ENCODE measurements around the gene DEFB125. TPM values are rescaled to one million over a fixed set of nuclear protein-coding genes. Genes with fewer than 3 reads are reported as not detected.

Gene DEFB125
- total and polyA plus RNA-seq, 2 donors (not counting 1 experiment from before 2014, with no cell fraction given), result not detected

GRCh38 chr20:90651-91050 lies 3.2 kb downstream of the DEFB125 start:
- Histone ChIP-seq H3K27ac (ENCODE audit: low read length in 2 of 2) (no peak overlapping the region), H3K9ac (ENCODE audit: low read length) (no peak overlapping the region), H3K4me2 (replicated peaks; ENCODE audit: low read depth, low read length, poor library complexity, severe bottlenecking) (no peak overlapping the region), H2AFZ (ENCODE audit: insufficient read depth, low read depth, low read length, poor library complexity, severe bottlenecking) (no peak overlapping the region), H3K79me2 (ENCODE audit: control insufficient read depth, insufficient read depth, low read length) (no peaks in the 10 kb centered on the region), H3K4me3 (ENCODE audit: control extremely low read depth in 1 of 5, extremely low read depth in 1 of 5, insufficient read depth in 1 of 5, low read depth in 2 of 5, low read length in 4 of 5) (no peak overlapping the region), H3K9me3 (ENCODE audit: control extremely low read depth in 1 of 3, control insufficient read depth in 2 of 3, insufficient read depth in 1 of 3, low read length in 2 of 3) (peaks cover 3 to 4% (median 3%) of the 10 kb centered on the region in 3 donors), H4K20me1 (ENCODE audit: control insufficient read depth, insufficient read depth, low read length, poor library complexity, severe bottlenecking) (no peaks in the 10 kb centered on the region), H3K4me1 (ENCODE audit: control insufficient read depth in 2 of 2, insufficient read depth in 2 of 2, low read length in 2 of 2) (no peaks in the 10 kb centered on the region), H3K27me3 (replicated peaks in 1 of 4; ENCODE audit: control extremely low read depth in 1 of 4, control insufficient read depth in 3 of 4, insufficient read depth in 4 of 4, low read length in 3 of 4) (peaks cover 0 to 12% (median 3%) of the 10 kb centered on the region in 4 experiments), H3K36me3 (replicated peaks in 1 of 2; ENCODE audit: control extremely low read depth in 1 of 2, control insufficient read depth in 1 of 2, extremely low read depth in 1 of 2, insufficient read depth in 2 of 2, low read length in 1 of 2) (no peaks in the 10 kb centered on the region)
- TF ChIP-seq EZH2 (IDR thresholded peaks at IDR 0.05; ENCODE audit: borderline replicate concordance, insufficient read depth, low read depth, low read length, poor library complexity, severe bottlenecking), result no peak
- peaks cover 3% of the 10 kb centered on the region for H3K9me3 Mint-ChIP-seq (ENCODE audit: insufficient read depth)
- ChIA-PET CTCF (no interaction called here), POLR2A (no interaction called here)
- H3K27ac Mint-ChIP-seq, result no peak overlapping the region
- intact Hi-C loops (cut with micrococcal nuclease), result no loop called here
- DNase-seq (no peak), ATAC-seq (ENCODE audit: low read depth) (no peak)
- no peak overlapping the region for H3K4me3 Mint-ChIP-seq
- H3K4me1 Mint-ChIP-seq, result no peaks in the 10 kb centered on the region
- peaks cover 45% of the 10 kb centered on the region for H3K27me3 Mint-ChIP-seq

- Histone ChIP-seq H3K9me3 (ENCODE audit: control extremely low read depth in 1 of 3, control insufficient read depth in 2 of 3, insufficient read depth in 1 of 3, low read length in 2 of 3) (peaks cover 0 to 6% (median 3%) of the 10 kb centered on the region in 3 donors), H3K36me3 (replicated peaks in 1 of 2; ENCODE audit: control extremely low read depth in 1 of 2, control insufficient read depth in 1 of 2, extremely low read depth in 1 of 2, insufficient read depth in 2 of 2, low read length in 1 of 2) (no peaks in the 10 kb centered on the region), H3K4me1 (ENCODE audit: control insufficient read depth in 2 of 2, insufficient read depth in 2 of 2, low read length in 2 of 2) (no peaks in the 10 kb centered on the region), H4K20me1 (ENCODE audit: control insufficient read depth, insufficient read depth, low read length, poor library complexity, severe bottlenecking) (no peaks in the 10 kb centered on the region), H3K27me3 (replicated peaks in 1 of 4; ENCODE audit: control extremely low read depth in 1 of 4, control insufficient read depth in 3 of 4, insufficient read depth in 4 of 4, low read length in 3 of 4) (peaks cover 0 to 12% (median 4%) of the 10 kb centered on the region in 4 experiments), H3K9ac (ENCODE audit: low read length) (no peak overlapping the region), H3K27ac (ENCODE audit: low read length in 2 of 2) (no peak overlapping the region), H3K79me2 (ENCODE audit: control insufficient read depth, insufficient read depth, low read length) (no peaks in the 10 kb centered on the region), H2AFZ (ENCODE audit: insufficient read depth, low read depth, low read length, poor library complexity, severe bottlenecking) (no peak overlapping the region), H3K4me2 (replicated peaks; ENCODE audit: low read depth, low read length, poor library complexity, severe bottlenecking) (no peak overlapping the region), H3K4me3 (ENCODE audit: control extremely low read depth in 1 of 5, extremely low read depth in 1 of 5, insufficient read depth in 1 of 5, low read depth in 2 of 5, low read length in 4 of 5) (no peak overlapping the region)
- H3K4me3 Mint-ChIP-seq, result no peak overlapping the region
- no peak for TF ChIP-seq EZH2 (IDR thresholded peaks at IDR 0.05; ENCODE audit: borderline replicate concordance, insufficient read depth, low read depth, low read length, poor library complexity, severe bottlenecking)
- TF ChIP-seq, protein P1, sequence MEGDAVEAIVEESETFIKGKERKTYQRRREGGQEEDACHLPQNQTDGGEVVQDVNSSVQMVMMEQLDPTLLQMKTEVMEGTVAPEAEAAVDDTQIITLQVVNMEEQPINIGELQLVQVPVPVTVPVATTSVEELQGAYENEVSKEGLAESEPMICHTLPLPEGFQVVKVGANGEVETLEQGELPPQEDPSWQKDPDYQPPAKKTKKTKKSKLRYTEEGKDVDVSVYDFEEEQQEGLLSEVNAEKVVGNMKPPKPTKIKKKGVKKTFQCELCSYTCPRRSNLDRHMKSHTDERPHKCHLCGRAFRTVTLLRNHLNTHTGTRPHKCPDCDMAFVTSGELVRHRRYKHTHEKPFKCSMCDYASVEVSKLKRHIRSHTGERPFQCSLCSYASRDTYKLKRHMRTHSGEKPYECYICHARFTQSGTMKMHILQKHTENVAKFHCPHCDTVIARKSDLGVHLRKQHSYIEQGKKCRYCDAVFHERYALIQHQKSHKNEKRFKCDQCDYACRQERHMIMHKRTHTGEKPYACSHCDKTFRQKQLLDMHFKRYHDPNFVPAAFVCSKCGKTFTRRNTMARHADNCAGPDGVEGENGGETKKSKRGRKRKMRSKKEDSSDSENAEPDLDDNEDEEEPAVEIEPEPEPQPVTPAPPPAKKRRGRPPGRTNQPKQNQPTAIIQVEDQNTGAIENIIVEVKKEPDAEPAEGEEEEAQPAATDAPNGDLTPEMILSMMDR (IDR thresholded peaks at IDR 0.05), result no peak
- CTCF ChIA-PET, result no interaction called here
- no peak overlapping the region for H3K27ac Mint-ChIP-seq
- POLR2A ChIA-PET, result no interaction called here
- no peak for DNase-seq
- intact Hi-C loops (cut with micrococcal nuclease), result no loop called here
- peaks cover 4% of the 10 kb centered on the region for H3K9me3 Mint-ChIP-seq (ENCODE audit: insufficient read depth)
- no peaks in the 10 kb centered on the region for H3K4me1 Mint-ChIP-seq
- H3K27me3 Mint-ChIP-seq, result peaks cover 47% of the 10 kb centered on the region
- no peak for ATAC-seq (ENCODE audit: low read depth)
Observed at GRCh38 chr20:93641-94040, 6.2 kb downstream of the DEFB125 start.

Measured in B cell (primary cell).